Heart left ventricle (tissue), 16 donors: ENCODE measurements around the gene WDR38. TPM values are rescaled to one million over a fixed set of nuclear protein-coding genes. Genes with fewer than 3 reads are reported as not detected.

Experiments
- ATAC-seq, 4 donors: fragments of 200-7000 bp; cut with Tn5 transposase; one replicate each; pipeline ENCODE4 v1.9.1; 2020 to 2022; ENCODE audit warnings: moderate library complexity in 4 of 4, mild to moderate bottlenecking in 3 of 4, moderate number of reproducible peaks in 1 of 4
- DNase-seq, 5 donors: peaks; one replicate each; pipeline ENCODE4 v3.0.0-alpha.2; 2020
- H3K27ac ChIP-seq, 12 donors: fragments of 200-600 bp; sonication (generic) in 4 of 12; one replicate each; pipeline versions ENCODE4 v1.5.0 to v1.8.0; 2016 to 2022; ENCODE audit warnings: mild to moderate bottlenecking in 2 of 12
- H3K27me3 ChIP-seq, 9 donors: fragments of 200-600 bp; sonication (generic) in 2 of 9; one replicate each; pipeline versions ENCODE4 v1.5.1 to v1.8.0; 2016 to 2022; ENCODE audit warnings: mild to moderate bottlenecking in 3 of 9
- H3K36me3 ChIP-seq, 9 donors: fragments of 200-600 bp; sonication (generic) in 2 of 9; one replicate each; pipeline versions ENCODE4 v1.5.0 to v1.8.0; 2018 to 2022; ENCODE audit warnings: mild to moderate bottlenecking in 2 of 9
- H3K4me1 ChIP-seq, 12 donors: fragments of 200-600 bp; sonication (generic) in 4 of 12; one replicate each; pipeline versions ENCODE4 v1.5.0 to v1.8.0; 2016 to 2022; ENCODE audit warnings: mild to moderate bottlenecking in 3 of 12
- H3K4me3 ChIP-seq, 12 donors: fragments of 200-600 bp; sonication (generic) in 4 of 12; one replicate each; pipeline versions ENCODE4 v1.5.0 to v1.8.0; 2017 to 2022; ENCODE audit warnings: mild to moderate bottlenecking in 9 of 12, moderate library complexity in 4 of 12
- H3K9me3 ChIP-seq, 12 donors: fragments of 200-600 bp; sonication (generic) in 4 of 12; one replicate each; pipeline versions ENCODE4 v1.5.0 to v1.8.0; 2016 to 2022; ENCODE audit warnings: mild to moderate bottlenecking in 1 of 12
- CTCF ChIP-seq, 12 donors: fragments of 200-600 bp; sonication (generic) in 4 of 12; IDR thresholded peaks; one replicate each; pipeline versions ENCODE4 v1.5.0 to v1.8.0; 2018 to 2022; ENCODE audit warnings: antibody characterized with exemption in 12 of 12, mild to moderate bottlenecking in 5 of 12
- POLR2A ChIP-seq, 2 donors: fragments of 450-650 bp; IDR thresholded peaks; one replicate each; pipeline ENCODE4 v1.6.1; 2017; ENCODE audit warnings: antibody characterized with exemption in 2 of 2, mild to moderate bottlenecking in 2 of 2, moderate library complexity in 2 of 2
- WGBS, 4 donors: extraction: QIAGEN DNeasy Blood & Tissue Kit in 2 of 4; methylation state at CpG; one replicate each; pipeline versions ENCODE4 v1.1.5 to v1.1.7; 2013 to 2018; 5-methylcytosine and 5-hydroxymethylcytosine counted together
- intact Hi-C, 10 donors: fragments of 100-400 bp; cut with DNase I; formaldehyde crosslinking; loops; one replicate each; pipeline versions ENCODE4 v1.11.1 to v1.14.2; 2022
- polyA plus RNA-seq, 2 donors: library from polyadenylated mRNA; stranded (reverse); fragments of 200-250 nt; gene quantifications; one replicate each; pipeline ENCODE4 v1.2.3, GENCODE V29; 2013
- total RNA-seq, 9 donors: library from RNA; depleted of rRNA in 2 of 9; stranded (reverse); fragments of >200 nt in 2 of 9; fragmentation: NEBNext Ultra II Directional in 3 of 9; extraction: Animal tissue kit (Norgen Biotek cat#: 25700) in 3 of 9; gene quantifications; one replicate each; pipeline versions ENCODE4 v1.1.0 to v1.2.4, GENCODE V29; 2016 to 2023
- donor health status: ischemic (EF 13 %, LVEDD 7.1; RV severe dilation, severe dysfunction).
- donor health status: healthy with polysubstance abuse.
- donor health status: DM: no; HTN: yes; CAD: no.
- donor health status: DM: no; HTN: no; CAD: no.
- donor health status: ischemic (EF 25% LVEDD 6.9; RV normal size, moderate dysfunction).
- donor health status: ischemic (EF 25% LVEDD 5.7; RV mildly dilated, moderate dysfunction).
- donor health status: healthy.
- donor health status: DM: yes; HTN: yes; CAD: no.
- donor health status: ischemic (EF 35%, LVEDD 5.7; RV mildly dilated, moderate dysfunction).
- donor health status: nonischemic (EF 11% LVEDD 7.7; RV severe dilation, severe dysfunction).
- donor health status: DM: yes; HTN: yes; CAD: no.
- donor health status: PGD.
- donor health status: ischemic (EF 29% LVEDD 5.4; RV normal size, mild dysfunction).
- donor health status: nonischemic (EF 23%, LVEDD 6.1; RV moderate dilation, normal function).

WDR38 gene
- total and polyA plus RNA-seq, 11 donors: 0.07 to 0.15 TPM; not detected in 9

- no peak for TF ChIP-seq CTCF (IDR thresholded peaks at IDR 0.05)
- TF ChIP-seq POLR2A (IDR thresholded peaks at IDR 0.05): no peak
- intact Hi-C loops: loop anchor here in 2 of 10 donors (1.0 kb wide), 2 partner anchors 120 to 122 kb away; no protein-coding TSS in a partner anchor
- H3K4me1 ChIP-seq: no peaks in the 10 kb centered on the region
These were observed 40.9 kb downstream of the WDR38 start for GRCh38 chr9:124894035-124894740.

GRCh38 chr9:124894741-124895170 is 41.5 kb downstream of the WDR38 start:
- intact Hi-C loops: loop anchor here in 2 of 10 donors (1.0 kb wide), 2 partner anchors 120 to 122 kb away; no protein-coding TSS in a partner anchor
- Histone ChIP-seq H3K4me3 (no peak overlapping the region), H3K36me3 (peaks cover 0 to 89% (median 82%) of the 10 kb centered on the region in 9 donors), H3K27me3 (no peaks in the 10 kb centered on the region), H3K9me3 (no peaks in the 10 kb centered on the region), H3K4me1 (no peaks in the 10 kb centered on the region), H3K27ac (no peak overlapping the region)
- TF ChIP-seq CTCF (IDR thresholded peaks at IDR 0.05): peak in 9 of 12 donors; percentile 5 to 49 (median 43)
- TF ChIP-seq POLR2A (IDR thresholded peaks at IDR 0.05): no peak
- DNase-seq: no peak
- peak in 2 of 4 donors; percentile 36 to 60 for ATAC-seq

More at GRCh38 chr9:124894035-124894740, 40.9 kb downstream of the WDR38 start:
- WGBS, 4 donors: 83 to 86% (median 85%) methylated on average over 9 of the region's 9 CpGs
- Histone ChIP-seq H3K27ac (no peak overlapping the region), H3K4me3 (no peak overlapping the region), H3K36me3 (peaks cover 0 to 89% (median 82%) of the 10 kb centered on the region in 9 donors), H3K27me3 (no peaks in the 10 kb centered on the region), H3K9me3 (no peaks in the 10 kb centered on the region)
- DNase-seq (no peak), ATAC-seq (no peak)

- Histone ChIP-seq H3K4me3 (no peak overlapping the region), H3K4me1 (no peaks in the 10 kb centered on the region), H3K36me3 (peaks cover 0 to 75% (median 67%) of the 10 kb centered on the region in 9 donors), H3K9me3 (no peaks in the 10 kb centered on the region), H3K27ac (no peak overlapping the region), H3K27me3 (no peaks in the 10 kb centered on the region)
- 85 to 88% (median 86%) methylated on average over 6 of the region's 6 CpGs for WGBS, 4 donors
- intact Hi-C loops: no loop called here
- no peak for ATAC-seq
- no peak for DNase-seq
- TF ChIP-seq POLR2A (IDR thresholded peaks at IDR 0.05) (no peak), CTCF (IDR thresholded peaks at IDR 0.05) (no peak)
These were observed 44.6 kb downstream of the WDR38 start for GRCh38 chr9:124897570-124898460.

GRCh38 chr9:124899845-124900244 is 46.6 kb downstream of the WDR38 start:
- no peaks in the 10 kb centered on the region for H3K4me1 ChIP-seq
- H3K36me3 ChIP-seq: peaks cover 0 to 76% (median 69%) of the 10 kb centered on the region in 9 donors
- TF ChIP-seq POLR2A (IDR thresholded peaks at IDR 0.05): no peak
- TF ChIP-seq CTCF (IDR thresholded peaks at IDR 0.05): no peak
- no peak overlapping the region for H3K27ac ChIP-seq
- WGBS, 4 donors: 91 to 97% (median 92%) methylated on average over 7 to 9 of the region's 9 CpGs
- DNase-seq: no peak
- no peaks in the 10 kb centered on the region for H3K27me3 ChIP-seq
- no peak for ATAC-seq
- H3K9me3 ChIP-seq: no peaks in the 10 kb centered on the region
- intact Hi-C loops: no loop called here
- no peak overlapping the region for H3K4me3 ChIP-seq
